Eye (tissue), 1 donor: ENCODE data around the gene DBNDD1.
A peak's percentile ranks its signal among the peaks of the same experiment; 100 is the strongest.
"Not testable (repeated sequence)": the region's sequence is repeated elsewhere in the genome, so short reads cannot be mapped to it uniquely, and the experiment has no call there.

Source experiments
- DNase-seq: peaks from one replicate; pipeline ENCODE4 v3.0.0-alpha.2; 2015

DBNDD1 gene

GRCh38 chr16:90010676-90011507 lies 8.4 kb downstream of the DBNDD1 start:
- no peak for DNase-seq

GRCh38 chr16:90009172-90009899 lies 9.9 kb downstream of the DBNDD1 start:
- no peak for DNase-seq

- DNase-seq = no peak
These were observed 10.5 kb downstream of the DBNDD1 start for GRCh38 chr16:90008708-90009145.

GRCh38 chr16:90007635-90008234 lies 11.5 kb downstream of the DBNDD1 start:
- not testable (repeated sequence) for DNase-seq

GRCh38 chr16:90007015-90007414 lies 12.2 kb downstream of the DBNDD1 start:
- DNase-seq = no peak

- DNase-seq = no peak
These were observed 13.1 kb downstream of the DBNDD1 start for GRCh38 chr16:90005956-90006663.

GRCh38 chr16:90004577-90004976 lies 14.7 kb downstream of the DBNDD1 start:
- no peak for DNase-seq

- no peak for DNase-seq
These were observed 16.5 kb downstream of the DBNDD1 start for GRCh38 chr16:90002759-90003158.

GRCh38 chr16:90001761-90002503 lies 17.3 kb downstream of the DBNDD1 start:
- no peak for DNase-seq

GRCh38 chr16:90000733-90001427 lies 18.4 kb downstream of the DBNDD1 start:
- DNase-seq = no peak

GRCh38 chr16:89999831-90000574 lies 19.3 kb downstream of the DBNDD1 start:
- no peak for DNase-seq

GRCh38 chr16:89996178-89996489 lies 23.1 kb downstream of the DBNDD1 start:
- no peak for DNase-seq

- not testable (repeated sequence) for DNase-seq
These were observed 23.6 kb downstream of the DBNDD1 start for GRCh38 chr16:89995475-89996177.

GRCh38 chr16:89994721-89995474 lies 24.4 kb downstream of the DBNDD1 start:
- DNase-seq = peak; percentile 25

GRCh38 chr16:89994389-89994720 lies 24.9 kb downstream of the DBNDD1 start:
- DNase-seq = no peak

- DNase-seq = no peak
These were observed 25.3 kb downstream of the DBNDD1 start for GRCh38 chr16:89993971-89994370.

GRCh38 chr16:89993377-89993776 lies 25.9 kb downstream of the DBNDD1 start:
- no peak for DNase-seq

GRCh38 chr16:89990799-89991198 lies 28.5 kb downstream of the DBNDD1 start:
- DNase-seq = no peak

- no peak for DNase-seq
These were observed 30.3 kb downstream of the DBNDD1 start for GRCh38 chr16:89988951-89989350.

GRCh38 chr16:89987169-89987568 lies 32.1 kb downstream of the DBNDD1 start:
- DNase-seq = no peak
